ENCODE data around the gene DICER1.
"Not testable (repeated sequence)": the region's sequence is repeated elsewhere in the genome, so short reads cannot be mapped to it uniquely, and the experiment has no call there.

DICER1 gene

DNA sequence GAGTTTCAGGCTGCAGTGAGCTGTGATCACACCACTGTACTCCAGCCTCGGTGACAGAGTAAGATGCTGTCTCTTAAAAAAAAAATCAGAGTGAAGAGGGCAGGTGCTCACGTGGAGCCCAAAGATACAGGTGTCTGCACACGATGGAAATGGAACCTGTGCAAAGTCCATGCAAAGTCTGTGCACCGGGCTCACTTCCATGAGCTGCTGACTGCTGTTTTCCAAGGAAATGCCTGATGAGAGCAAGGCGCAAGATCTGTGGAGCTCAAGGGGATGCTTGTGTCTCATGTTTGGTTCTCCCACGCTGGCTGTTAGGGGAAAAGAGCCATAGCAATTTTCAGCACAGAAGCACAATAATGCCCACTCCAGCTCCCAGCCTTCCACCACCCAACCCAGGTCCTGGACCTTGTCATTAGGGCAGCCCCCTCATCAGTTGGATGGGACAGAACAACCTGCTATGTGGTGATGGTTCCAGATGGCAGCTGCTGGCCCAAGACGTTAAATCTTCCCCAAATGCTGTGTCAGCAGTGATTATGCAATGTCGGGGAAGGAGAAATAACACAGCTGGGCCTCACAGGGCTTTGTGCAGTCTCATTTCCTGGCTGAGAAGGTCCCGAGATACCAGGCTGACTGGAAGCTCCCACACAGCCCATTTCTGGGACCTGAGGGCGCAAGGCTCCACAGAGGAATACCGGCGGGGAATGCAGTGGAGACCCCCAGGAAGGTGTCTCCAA lies 27.9 kb upstream of the DICER1 start:
- in situ Hi-C loops (cut with HindIII; ENCODE audit: low sequenced_read_pairs), result no loop called here

- in situ Hi-C loops (cut with HindIII; ENCODE audit: low sequenced_read_pairs), result no loop called here
Observed at GRCh38 chr14:95184413-95184790, 27.1 kb upstream of the DICER1 start.

DNA sequence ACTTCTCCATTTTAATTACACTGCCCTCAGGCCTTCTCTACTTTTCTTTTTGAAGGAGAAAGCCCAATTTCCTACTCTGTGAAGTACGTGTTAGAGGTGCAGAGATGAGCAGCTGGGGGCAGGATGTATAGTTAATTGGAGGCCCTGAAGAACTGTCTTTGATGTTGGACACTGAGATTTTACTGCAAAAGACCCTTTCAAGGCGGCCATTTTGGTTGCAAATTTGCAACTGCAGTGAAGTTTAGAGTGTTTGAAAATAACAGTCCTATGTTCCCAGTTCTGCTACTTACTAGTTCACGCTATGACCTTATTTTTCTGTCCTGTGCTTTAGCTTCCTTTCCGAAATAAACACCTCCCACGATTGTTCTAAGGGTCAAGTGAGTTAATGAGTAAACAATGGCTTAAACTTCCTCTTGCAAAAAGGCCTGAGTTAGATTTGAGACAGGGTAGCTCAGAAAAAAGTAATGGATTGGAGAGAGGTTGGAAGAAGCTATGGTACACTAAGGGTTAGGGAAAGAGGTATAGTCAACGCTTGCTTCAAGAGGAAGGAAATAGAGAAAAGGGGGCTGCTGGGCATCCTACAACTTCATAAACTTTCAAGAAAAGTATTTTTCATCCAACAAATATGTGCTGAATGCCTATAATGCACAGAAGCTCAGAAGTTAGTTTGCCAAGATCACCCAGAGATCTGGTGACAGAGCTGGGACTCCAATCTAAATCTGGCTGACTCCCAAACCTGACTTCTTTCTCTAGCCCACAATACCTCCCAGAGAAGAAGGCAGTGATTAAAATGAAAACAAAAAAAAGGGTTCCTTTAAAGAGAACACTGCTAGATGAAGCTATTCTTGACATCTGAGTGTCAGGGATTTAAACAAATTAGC lies 26.4 kb upstream of the DICER1 start:
- in situ Hi-C loops (cut with HindIII; ENCODE audit: low sequenced_read_pairs), result no loop called here

GRCh38 chr14:95183082-95183481 lies 25.8 kb upstream of the DICER1 start:
- in situ Hi-C loops (cut with HindIII; ENCODE audit: low sequenced_read_pairs), result no loop called here

GRCh38 chr14:95182379-95182778 lies 25.1 kb upstream of the DICER1 start:
- in situ Hi-C loops (cut with HindIII; ENCODE audit: low sequenced_read_pairs), result no loop called here

DNA sequence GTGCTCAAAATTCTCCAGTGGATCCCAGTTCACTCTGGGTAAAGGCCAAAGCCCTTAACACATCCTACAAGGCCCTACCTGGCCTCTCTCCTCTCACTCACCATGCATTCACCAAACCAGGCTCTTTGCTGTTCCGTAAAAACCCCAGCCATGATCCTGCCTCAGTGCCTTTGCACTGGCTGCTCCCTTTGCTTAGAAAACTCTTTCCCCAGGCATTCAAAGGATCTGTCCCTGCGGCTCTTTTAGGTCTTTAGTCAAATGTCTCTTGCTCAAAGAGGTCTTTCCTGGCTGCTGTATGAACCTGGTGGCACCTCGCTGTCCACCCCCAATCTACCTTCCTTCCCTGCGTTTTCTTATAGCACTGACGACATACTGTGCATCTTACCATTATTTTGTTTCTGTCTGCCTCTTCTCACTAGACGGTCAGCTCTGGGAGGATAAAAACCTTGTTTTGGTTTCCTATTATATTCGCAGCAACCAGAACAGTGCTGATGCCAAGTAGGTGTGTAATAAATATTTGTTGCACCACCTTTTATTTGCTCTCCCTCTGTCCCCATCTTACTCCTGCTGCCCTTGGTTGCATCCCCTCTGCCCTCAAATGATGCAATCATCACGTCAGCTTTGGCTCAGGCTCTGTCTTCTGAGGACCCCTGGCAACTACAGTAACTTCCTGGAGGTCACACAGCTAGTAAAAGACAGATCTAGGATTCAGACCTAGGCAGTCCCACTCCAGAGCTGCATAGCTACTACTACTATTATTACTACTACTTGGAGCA lies 23.8 kb upstream of the DICER1 start:
- in situ Hi-C loops (cut with HindIII; ENCODE audit: low sequenced_read_pairs), result no loop called here

DNA sequence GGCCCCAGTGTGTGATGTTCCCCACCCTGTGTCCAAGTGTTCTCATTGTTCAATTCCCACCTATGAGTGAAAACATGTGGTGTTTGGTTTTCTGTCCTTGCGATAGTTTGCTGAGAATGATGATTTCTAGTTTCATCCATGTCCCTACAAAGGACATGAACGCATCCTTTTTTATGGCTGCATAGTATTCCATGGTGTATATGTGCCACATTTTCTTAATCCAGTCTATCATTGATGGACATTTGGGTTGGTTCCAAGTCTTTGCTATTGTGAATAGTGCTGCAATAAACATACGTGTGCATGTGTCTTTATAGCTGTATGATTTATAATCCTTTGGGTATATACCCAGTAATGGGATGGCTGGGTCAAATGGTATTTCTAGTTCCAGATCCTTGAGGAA lies 18.3 kb upstream of the DICER1 start:
- in situ Hi-C loops (cut with HindIII; ENCODE audit: low sequenced_read_pairs), result not testable (repeated sequence)

DNA sequence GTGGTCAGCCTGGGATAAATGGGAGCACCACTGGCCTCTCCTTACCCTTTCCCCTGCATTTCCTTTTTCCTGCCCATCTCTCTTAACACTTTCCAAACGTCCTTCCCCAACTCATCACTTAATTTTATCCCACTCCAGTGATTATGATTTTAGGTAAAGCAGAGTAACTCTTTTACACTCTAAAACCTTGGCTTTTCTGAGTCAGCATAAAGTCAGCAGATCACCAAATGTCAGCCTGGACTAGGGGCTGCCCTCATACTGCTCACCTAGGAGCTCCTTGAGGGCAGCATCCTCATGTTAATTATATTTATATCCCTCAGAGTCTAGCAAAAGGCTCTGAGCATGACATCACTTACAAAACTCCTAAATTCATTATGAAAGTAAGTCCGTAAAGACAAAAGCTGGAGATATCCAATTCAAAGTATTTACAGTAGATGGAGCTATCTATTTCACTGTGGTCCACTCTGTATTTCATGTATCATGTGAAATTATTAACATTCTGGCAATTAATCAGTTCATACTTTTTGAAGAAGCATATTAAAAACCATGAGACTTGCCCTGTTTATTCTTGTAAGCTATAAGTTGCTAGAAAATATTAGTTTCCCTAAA lies 17.0 kb upstream of the DICER1 start:
- in situ Hi-C loops (cut with HindIII; ENCODE audit: low sequenced_read_pairs), result no loop called here

- in situ Hi-C loops (cut with HindIII; ENCODE audit: low sequenced_read_pairs), result no loop called here
Observed at GRCh38 chr14:95173518-95173917, 16.2 kb upstream of the DICER1 start.

DNA sequence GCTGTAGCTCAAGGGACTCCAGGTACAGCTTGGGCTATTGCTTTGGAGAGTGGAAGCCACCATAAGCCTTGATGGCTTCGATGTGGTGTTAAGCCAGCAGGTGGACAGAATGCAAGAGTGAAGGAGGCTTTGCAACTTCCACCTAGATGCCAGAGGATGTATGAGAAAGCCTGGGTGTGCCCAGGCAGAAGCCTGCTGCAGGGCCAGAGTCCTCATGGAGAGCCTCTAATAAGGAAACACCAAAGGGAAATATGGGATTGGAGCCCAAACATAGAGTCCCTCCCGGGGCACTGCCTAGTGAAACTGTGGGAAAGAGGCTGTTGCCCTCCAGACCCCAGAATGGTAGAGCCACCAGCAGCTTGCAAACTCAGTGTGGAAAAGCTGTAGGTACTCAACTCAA lies 9.8 kb upstream of the DICER1 start:
- in situ Hi-C loops (cut with HindIII; ENCODE audit: low sequenced_read_pairs), result no loop called here

DNA sequence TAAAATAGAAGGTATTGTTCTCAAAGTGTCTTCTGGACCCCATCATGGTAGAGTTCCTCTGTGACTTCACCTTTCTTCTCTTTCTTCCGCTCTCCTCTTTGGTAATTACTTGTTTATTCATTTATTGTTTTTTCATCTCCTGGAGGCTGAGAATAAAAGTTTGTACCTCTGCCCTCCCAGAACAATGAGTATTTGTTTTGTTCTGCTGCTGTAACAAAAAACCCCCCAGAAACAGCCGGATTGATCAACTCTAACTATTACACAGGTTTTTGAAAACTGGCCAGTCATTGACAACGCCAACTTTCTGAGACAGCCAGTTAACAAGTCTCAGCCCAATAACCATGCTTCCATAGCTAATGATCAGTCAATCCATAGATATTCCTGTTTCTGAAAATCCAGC lies 8.2 kb upstream of the DICER1 start:
- in situ Hi-C loops (cut with HindIII; ENCODE audit: low sequenced_read_pairs), result no loop called here

DNA sequence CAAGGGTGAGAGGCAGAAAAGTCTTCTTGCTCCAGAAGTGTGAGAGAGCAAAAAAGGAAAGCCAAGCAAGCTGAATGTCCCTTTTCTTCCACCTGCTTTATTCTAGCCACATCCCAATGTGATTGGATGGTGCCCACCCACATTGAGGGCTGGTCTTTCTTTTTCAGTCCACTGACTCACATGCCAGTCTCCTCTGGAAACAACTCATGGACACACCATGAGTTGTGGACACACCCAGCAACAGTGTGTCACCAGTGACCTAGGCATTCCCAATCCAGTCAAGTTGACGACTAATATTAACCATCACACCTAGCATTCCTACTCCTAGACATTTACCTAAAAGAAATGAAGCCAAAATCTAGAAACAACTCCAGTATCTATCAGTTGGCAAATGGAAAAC lies 7.2 kb upstream of the DICER1 start:
- in situ Hi-C loops (cut with HindIII; ENCODE audit: low sequenced_read_pairs), result loop anchor here (5.0 kb wide), 1 partner anchor 42 kb away; no protein-coding TSS in a partner anchor

- in situ Hi-C loops (cut with HindIII; ENCODE audit: low sequenced_read_pairs), result loop anchor here (5.0 kb wide), 1 partner anchor 41 kb away; no protein-coding TSS in a partner anchor
Observed at GRCh38 chr14:95163666-95164065, 6.3 kb upstream of the DICER1 start.

DNA sequence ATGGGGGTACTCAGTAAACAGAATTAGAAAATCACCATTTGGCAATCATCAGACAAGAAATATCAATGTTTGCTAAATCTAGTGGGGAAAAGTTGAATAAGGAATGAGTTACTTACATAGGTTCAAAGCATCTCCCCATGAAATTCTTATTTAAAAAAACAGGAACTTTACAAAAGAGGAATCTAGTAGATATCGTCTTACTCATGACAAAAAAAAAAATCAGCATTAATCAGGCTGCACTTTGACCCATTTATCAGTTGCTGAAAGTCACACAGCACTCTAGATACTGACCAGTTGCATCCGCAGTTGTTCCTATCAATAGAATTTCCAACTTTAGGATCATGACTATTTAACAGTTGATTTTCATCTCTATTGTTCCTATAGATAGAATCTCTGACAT lies 5.8 kb upstream of the DICER1 start:
- in situ Hi-C loops (cut with HindIII; ENCODE audit: low sequenced_read_pairs), result loop anchor here (5.0 kb wide), 1 partner anchor 41 kb away; no protein-coding TSS in a partner anchor

DNA sequence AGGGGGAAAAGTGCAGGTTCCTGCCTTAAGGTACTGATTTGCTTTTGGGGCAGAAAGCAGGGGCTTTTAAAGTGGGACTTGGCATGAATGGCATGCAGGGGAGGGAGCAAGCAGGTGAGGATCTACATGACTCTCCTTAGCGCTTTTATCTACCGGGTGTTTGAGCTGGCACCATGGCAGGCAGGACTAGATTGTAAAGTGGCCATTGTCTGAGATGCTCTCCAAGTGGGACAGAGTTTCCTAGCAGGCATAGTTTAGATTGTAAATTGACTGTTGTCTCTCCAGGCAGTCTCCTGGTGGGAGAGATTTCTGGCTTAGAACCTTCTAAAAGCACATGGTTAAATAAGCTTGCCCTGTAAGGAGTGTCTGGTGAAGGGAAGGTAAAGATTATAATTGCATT lies 5.3 kb upstream of the DICER1 start:
- in situ Hi-C loops (cut with HindIII; ENCODE audit: low sequenced_read_pairs), result loop anchor here (5.0 kb wide), 1 partner anchor 40 kb away; no protein-coding TSS in a partner anchor

DNA sequence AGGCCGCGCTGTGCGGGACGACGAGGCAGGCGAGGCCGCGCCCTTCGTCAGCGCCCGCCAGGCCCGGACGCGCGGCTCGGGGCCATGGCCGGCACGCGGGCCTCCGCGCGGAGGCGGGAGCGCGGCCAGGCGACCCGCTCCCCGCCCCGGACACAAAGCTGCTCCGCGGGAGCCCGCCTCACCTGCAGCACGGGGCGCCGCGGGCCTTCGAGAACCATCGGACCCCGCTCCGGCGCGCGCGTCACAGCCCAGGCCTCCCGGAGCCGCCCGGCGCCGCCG lies 342 bp downstream of the DICER1 start:
- in situ Hi-C loops (cut with HindIII; ENCODE audit: low sequenced_read_pairs), result no loop called here

- in situ Hi-C loops (cut with HindIII; ENCODE audit: low sequenced_read_pairs), result no loop called here
Observed at GRCh38 chr14:95156161-95157047, 925 bp downstream of the DICER1 start.

DNA sequence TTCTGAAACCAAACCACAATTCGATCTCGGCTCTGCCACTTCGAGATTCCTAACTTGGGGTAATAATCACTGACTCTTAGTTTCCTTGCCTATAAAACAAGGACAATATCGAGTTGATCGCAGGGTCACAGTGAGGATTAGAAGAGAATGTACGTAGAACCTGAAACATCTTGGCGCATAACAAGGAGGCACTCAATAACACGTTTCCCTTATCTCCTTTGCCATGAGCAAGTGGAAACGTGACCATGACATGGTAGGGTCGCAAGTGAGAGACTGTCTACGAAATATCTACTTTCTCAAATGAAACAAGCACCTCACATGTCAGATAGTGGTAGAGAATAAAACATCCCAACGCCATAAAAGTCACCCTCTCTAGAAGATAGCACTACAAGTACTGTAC lies 2.3 kb downstream of the DICER1 start:
- in situ Hi-C loops (cut with HindIII; ENCODE audit: low sequenced_read_pairs), result no loop called here

GRCh38 chr14:95153866-95154265 lies 3.5 kb downstream of the DICER1 start:
- in situ Hi-C loops (cut with HindIII; ENCODE audit: low sequenced_read_pairs), result no loop called here

DNA sequence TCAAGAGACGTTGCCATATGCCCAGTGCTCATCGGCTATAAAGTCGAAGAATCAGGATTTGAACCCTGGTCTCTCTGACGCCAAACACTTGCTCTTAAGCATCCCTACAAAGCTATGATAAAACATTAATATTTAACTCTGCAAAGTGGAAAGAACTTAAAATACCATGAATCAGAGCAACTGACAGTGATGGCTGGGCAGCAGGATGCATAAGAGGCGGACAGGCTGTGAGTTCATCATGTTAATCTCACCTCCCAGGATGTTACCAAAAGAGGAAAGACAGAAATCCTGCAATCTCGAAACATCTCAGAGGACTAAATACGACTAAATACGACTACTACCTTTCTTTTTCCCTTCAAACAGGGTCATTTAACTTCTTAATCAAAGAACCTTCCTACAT lies 5.8 kb downstream of the DICER1 start:
- in situ Hi-C loops (cut with HindIII; ENCODE audit: low sequenced_read_pairs), result no loop called here

Data from endothelial cell of hepatic sinusoid (primary cell).